ENCODE results near the gene RAB37.

DNA sequence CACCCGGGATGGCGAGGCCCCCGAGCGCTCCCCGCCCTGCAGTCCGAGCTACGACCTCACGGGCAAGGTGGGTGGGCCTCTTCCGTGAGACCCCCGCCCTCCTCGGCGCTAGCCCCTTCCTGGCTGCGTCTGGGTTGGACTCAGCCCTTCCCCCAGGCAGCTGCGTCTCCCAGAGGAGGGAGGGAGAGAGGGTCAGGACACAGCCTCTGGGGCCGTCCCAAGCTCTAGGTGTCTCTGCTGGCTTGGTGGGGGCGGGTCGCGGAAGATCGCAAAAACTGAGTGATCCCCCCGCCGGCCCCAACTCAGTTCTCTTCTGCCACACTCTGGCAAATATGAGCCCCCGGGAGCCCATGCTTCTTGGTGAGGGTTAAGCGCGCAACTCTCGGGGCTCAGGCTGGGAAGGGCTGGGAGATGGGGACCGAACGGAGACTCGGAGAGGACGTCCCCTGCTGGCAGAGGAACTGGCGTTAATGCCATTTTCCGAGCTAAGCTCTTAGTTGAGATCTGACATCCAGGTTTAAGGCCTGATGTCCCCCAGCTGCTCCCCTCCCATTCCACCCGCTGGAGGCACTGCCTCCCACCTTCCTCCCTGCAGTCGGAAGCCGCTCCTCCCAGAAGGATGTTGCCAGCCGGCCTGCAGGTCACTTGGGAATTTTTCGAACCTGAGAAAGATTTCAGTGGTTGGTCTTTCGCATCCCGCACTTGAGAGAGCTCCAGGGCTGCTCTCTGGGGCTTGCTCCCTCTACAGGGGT is 419 bp downstream of the RAB37 start:
- TF ChIP-seq POLR2A (IDR thresholded peaks at IDR 0.05; ENCODE audit: low read depth, low read length): no peak
- TF ChIP-seq TAF1 (IDR thresholded peaks at IDR 0.05; ENCODE audit: low read depth, low read length): no peak
- TF ChIP-seq POLR2AphosphoS5 (IDR thresholded peaks at IDR 0.05; ENCODE audit: low read depth, low read length): no peak
- TF ChIP-seq SPI1 (IDR thresholded peaks at IDR 0.05; ENCODE audit: low read depth, low read length): no peak

Data from GM12891 (cell line).